AG04450 (cell line): ENCODE measurements around the gene SMARCD1. TPM values are rescaled to one million over a fixed set of nuclear protein-coding genes. Genes with fewer than 3 reads are reported as not detected.
A peak's percentile ranks its signal among the peaks of the same experiment; 100 is the strongest.
"Not testable (repeated sequence)": the region's sequence is repeated elsewhere in the genome, so short reads cannot be mapped to it uniquely, and the experiment has no call there.

ENCODE experiments used
- CTCF ChIA-PET: fragments of 300-600, 350-600 bp; formaldehyde crosslinking; extraction: SDS; loops from one replicate; lab custom pipeline; 2022; ENCODE audit warnings: antibody characterized with exemption, inconsistent platforms; lab: Charles Lee
- POLR2A ChIA-PET: fragments of 350-600 bp; formaldehyde crosslinking; extraction: SDS; loops from one replicate; lab custom pipeline; 2021; ENCODE audit warnings: antibody characterized with exemption, inconsistent platforms; lab: Yijun Ruan, JAX
- DNase-seq: peaks from one replicate; pipeline ENCODE4 v3.0.0-alpha.2; 2011; ENCODE audit warnings: low read depth, low spot score
- H3K27ac ChIP-seq: one replicate; pipeline ENCODE4 v1.5.1; 2012; ENCODE audit warnings: low read depth, low read length, control low read depth
- H3K27me3 ChIP-seq: one replicate; pipeline ENCODE4 v1.6.0; 2012; ENCODE audit warnings: low read length; ENCODE audit not compliant: control insufficient read depth, insufficient read depth
- H3K4me3 ChIP-seq: 2 replicates; pipeline ENCODE4 v1.5.1; 2011; ENCODE audit warnings: mild to moderate bottlenecking, low read depth, low read length, control low read depth
- H3K9me3 ChIP-seq: 2 replicates; pipeline ENCODE4 v1.5.1; 2012; ENCODE audit warnings: low read length; ENCODE audit not compliant: control insufficient read depth, insufficient read depth
- CTCF ChIP-seq: IDR thresholded peaks from 2 replicates; pipeline ENCODE4 v1.5.1; 2011; ENCODE audit warnings: low read depth, low read length, control low read depth, inconsistent platforms
- polyA plus RNA-seq: library from polyadenylated mRNA; depleted of rRNA; stranded (reverse); fragments of >200 nt; gene quantifications from 2 replicates; pipeline ENCODE4 v1.2.3, GENCODE V29; 2011

Gene SMARCD1
- polyA plus RNA-seq, 1 experiment, result 57.2 TPM

- no peaks in the 10 kb centered on the region for H3K27me3 ChIP-seq
- ChIA-PET POLR2A (interaction anchor here (0.6 to 1.5 kb wide), 3 partner anchors 20 to 35 kb away, joined by 3 to 6 read pairs (median 4); partner anchors contain the start of gene COX14), CTCF (interaction anchor here (0.7 to 3.0 kb wide), 16 partner anchors 9 to 275 kb away, joined by 3 to 23 read pairs (median 4); partner anchors contain the start of genes COX14 and SMARCD1)
- TF ChIP-seq CTCF, result peak; percentile 36
- H3K27ac ChIP-seq, result no peak overlapping the region
- no peak overlapping the region for H3K4me3 ChIP-seq
- H3K9me3 ChIP-seq, result no peaks in the 10 kb centered on the region
- no peak for DNase-seq
These were observed 47.5 kb downstream of the SMARCD1 start for GRCh38 chr12:50132505-50133135.

GRCh38 chr12:50142993-50143392 is 57.9 kb downstream of the SMARCD1 start:
- Histone ChIP-seq H3K4me3 (no peak overlapping the region), H3K9me3 (no peaks in the 10 kb centered on the region), H3K27me3 (no peaks in the 10 kb centered on the region), H3K27ac (no peak overlapping the region)
- no peak for TF ChIP-seq CTCF
- ChIA-PET POLR2A (no interaction called here), CTCF (interaction anchor here (1.0 to 2.9 kb wide), 3 partner anchors 31 to 171 kb away, joined by 4 to 13 read pairs (median 4); partner anchors contain the start of gene COX14)
- DNase-seq, result no peak

- no peaks in the 10 kb centered on the region for H3K27me3 ChIP-seq
- no peak overlapping the region for H3K27ac ChIP-seq
- CTCF ChIA-PET, result interaction anchor here (1.1 to 1.8 kb wide), 2 partner anchors 34 to 43 kb away, joined by 5 read pairs; partner anchors contain the start of gene COX14
- POLR2A ChIA-PET, result interaction anchor here (1.1 kb wide), 1 partner anchor 21 kb away, joined by 4 read pairs; the partner anchor contains the start of gene CERS5
- DNase-seq, result no peak
- H3K9me3 ChIP-seq, result no peaks in the 10 kb centered on the region
- TF ChIP-seq CTCF, result no peak
- no peak overlapping the region for H3K4me3 ChIP-seq
These were observed 60.3 kb downstream of the SMARCD1 start for GRCh38 chr12:50145439-50145838.

GRCh38 chr12:50147281-50147680 is 62.1 kb downstream of the SMARCD1 start:
- no peak for TF ChIP-seq CTCF
- ChIA-PET POLR2A (interaction anchor here (0.6 kb wide), 2 partner anchors 20 to 63 kb away, joined by 3 to 5 read pairs; partner anchors contain the start of gene CERS5), CTCF (interaction anchor here (0.7 to 1.1 kb wide), 3 partner anchors 15 to 167 kb away, joined by 3 to 4 read pairs (median 4); no protein-coding TSS in a partner anchor)
- DNase-seq, result no peak
- Histone ChIP-seq H3K9me3 (no peaks in the 10 kb centered on the region), H3K27me3 (no peaks in the 10 kb centered on the region), H3K27ac (no peak overlapping the region), H3K4me3 (no peak overlapping the region)

- POLR2A ChIA-PET, result interaction anchor here (0.6 kb wide), 1 partner anchor 19 kb away, joined by 3 read pairs; the partner anchor contains the start of gene CERS5
- not testable (repeated sequence) for DNase-seq, H3K27me3 ChIP-seq, H3K4me3 ChIP-seq, H3K9me3 ChIP-seq, H3K27ac ChIP-seq
- CTCF ChIA-PET, result interaction anchor here (0.7 kb wide), 1 partner anchor 132 kb away, joined by 4 read pairs; no protein-coding TSS in a partner anchor
These were observed 62.9 kb downstream of the SMARCD1 start for GRCh38 chr12:50148011-50148410.
